Brain pericyte (primary cell): ENCODE results near the gene SLC35F1.

Experiments
- DNase-seq: peaks from one replicate; pipeline ENCODE4 v3.0.0-alpha.2; 2012; ENCODE audit warnings: low read depth, low spot score

SLC35F1 gene

DNA sequence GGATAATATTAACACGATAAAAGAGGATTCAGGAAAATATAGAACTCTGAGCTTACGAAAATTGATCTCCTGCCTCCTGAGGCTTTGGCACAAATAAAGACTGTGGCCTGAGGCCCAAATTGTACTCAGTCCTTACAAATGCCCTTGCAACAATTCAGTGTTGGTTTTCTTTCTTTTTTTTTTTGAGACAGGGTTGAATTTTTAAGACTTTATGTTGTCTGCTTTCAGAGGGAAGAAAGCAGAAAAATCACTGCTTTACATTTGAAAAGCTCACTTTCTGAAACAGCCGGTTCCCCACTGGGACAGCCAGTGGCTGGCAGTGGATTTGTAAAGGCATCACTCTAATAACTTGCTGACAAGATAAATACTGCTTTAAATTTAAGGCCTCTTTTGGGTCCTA, 290.5 kb downstream of the SLC35F1 start:
- no peak for DNase-seq

- DNase-seq = peak; percentile 52
Observed at GRCh38 chr6:118198746-118199145, 291.7 kb downstream of the SLC35F1 start.

- DNase-seq = no peak
Observed at GRCh38 chr6:118200160-118200559, 293.1 kb downstream of the SLC35F1 start.

DNA sequence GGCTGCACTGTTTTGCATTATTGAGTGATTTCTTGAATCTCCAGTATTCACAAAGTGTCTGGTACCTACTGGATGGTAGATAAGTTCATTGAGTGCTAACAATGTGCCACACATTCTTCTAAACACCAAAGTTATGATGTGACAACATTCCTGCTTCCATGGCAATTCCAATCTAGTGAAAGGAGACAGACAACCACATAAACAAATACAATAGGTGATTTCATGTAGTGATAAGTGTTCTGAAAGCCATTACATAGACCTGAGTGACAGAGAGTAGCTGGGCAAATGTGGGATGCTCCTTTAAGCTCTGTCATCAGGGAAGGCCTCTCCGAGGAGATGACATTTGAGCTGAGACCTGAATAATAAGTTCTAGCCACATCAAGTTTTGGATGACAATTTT, 295.5 kb downstream of the SLC35F1 start:
- no peak for DNase-seq

- DNase-seq = no peak
Observed at GRCh38 chr6:118203545-118203944, 296.5 kb downstream of the SLC35F1 start.

DNA sequence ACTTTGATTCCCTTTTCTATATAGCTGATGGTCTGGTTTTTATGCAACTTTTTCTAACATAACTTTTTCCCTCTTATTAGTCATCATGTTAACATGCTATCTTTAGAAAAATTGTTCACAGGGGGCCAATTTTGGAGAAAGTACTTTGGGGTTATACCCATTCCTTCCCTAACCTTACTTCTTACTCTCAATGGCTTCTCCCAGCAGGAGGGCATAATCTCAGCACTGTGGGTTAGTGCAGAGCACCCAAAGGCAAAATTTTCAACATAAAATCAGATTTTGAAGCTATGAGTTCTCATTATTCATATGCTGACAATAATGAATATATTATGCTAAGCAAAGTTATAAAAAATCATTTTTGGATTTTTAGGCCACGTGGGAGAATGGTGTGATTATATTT, 299.2 kb downstream of the SLC35F1 start:
- no peak for DNase-seq

- DNase-seq = no peak
Observed at GRCh38 chr6:118207947-118208346, 300.9 kb downstream of the SLC35F1 start.

DNA sequence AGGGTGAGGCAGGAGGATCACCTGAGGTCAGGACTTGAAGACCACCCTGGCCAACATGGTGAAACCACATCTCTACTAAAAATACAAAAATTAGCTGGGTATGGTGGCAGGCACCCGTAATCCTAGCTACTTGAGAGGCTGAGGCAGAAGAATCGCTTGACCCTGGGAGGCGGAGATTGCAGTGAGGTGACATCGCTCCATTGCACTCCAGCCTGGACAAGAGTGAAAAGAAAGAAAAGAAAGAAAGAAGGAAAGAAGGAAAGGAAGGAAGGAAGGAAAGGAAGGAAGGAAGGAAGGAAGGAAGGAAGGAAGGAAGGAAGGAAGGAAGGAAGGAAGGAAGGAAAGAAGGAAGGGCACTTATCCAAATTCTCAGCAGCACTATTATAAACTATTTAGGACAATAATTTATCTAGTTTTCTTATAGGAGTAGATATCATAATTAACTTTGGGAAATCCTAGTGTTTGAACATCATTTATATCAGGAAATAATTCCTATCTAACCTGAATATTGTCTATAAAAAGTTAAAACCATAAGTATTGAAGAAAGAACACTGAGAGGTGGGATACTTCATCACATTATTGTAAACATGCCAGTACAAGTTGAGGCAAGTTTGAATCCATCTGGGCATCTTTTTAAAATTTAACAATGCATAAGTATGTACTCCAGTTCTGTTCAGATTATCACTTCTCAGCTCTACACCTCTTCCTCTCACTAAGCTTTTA, 305.5 kb downstream of the SLC35F1 start:
- no peak for DNase-seq

DNA sequence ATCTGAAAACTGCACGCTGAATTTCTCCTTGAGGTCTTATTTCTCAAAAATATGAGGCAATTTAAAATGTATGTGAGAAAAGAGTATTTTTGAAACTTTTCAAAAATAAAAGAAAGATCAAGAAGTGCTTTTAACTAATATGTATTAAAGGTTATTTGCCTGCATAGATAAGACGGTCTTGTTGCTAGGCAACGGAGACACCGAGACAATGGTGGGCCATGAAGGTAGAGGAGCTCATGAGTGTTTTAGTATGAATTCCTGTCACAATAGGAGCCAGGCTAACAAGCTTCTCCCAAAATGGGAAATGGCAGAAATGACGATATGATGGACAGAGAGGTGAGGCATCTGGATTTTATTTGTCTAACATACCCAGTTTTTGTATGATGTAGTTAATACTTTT, 308.2 kb downstream of the SLC35F1 start:
- no peak for DNase-seq

DNA sequence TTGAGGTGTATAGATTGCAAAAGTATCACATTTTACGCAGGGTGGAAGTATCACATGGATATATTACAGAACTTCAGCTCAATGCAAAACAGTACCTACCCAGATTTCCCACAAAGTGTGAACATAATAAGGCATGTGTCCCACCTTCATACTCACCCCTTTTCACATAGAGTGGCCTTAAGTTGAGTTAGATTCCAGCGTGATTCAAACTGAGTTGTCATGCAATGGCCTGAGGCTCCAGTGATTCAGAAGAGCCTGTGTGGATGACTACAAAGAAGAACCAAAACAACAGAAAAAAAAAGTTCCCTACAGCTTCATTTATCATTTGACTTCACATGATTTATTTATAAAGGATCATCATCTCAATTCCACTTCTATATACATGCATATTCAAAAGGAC, 309.7 kb downstream of the SLC35F1 start:
- DNase-seq = no peak

- DNase-seq = no peak
Observed at GRCh38 chr6:118218156-118218555, 311.1 kb downstream of the SLC35F1 start.

DNA sequence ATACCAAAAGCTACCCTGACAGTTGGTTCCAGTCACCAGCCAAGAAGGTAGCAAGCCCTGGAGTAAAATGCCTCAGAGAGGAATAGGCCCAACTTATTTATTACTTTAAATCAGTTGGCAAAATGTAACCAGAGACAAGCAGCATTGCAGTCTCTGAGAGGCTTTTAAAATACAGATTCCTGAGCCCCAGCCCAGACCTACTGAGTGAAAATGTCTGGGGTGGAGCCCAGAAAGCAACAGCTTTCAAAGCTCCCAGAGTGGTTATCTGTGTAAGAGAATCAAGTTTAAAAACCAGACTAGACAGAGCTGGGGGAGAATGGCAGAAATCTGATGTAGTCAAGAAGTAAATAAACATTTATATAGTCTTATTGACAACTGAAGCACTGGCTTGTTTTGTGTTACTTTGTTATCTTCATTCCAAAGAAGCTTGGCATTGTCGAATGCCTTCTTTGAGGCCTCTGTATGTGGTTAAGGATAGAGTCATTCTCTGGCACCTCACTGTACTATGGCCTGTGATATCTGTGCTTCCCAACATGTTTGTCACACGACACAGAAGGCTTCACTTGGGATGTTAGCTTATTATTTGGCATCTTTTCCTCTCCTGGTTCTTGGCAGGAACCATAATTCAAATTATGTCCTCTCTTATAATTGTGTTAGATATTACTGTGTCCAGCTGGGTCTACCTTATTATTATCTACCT, 313.5 kb downstream of the SLC35F1 start:
- no peak for DNase-seq

DNA sequence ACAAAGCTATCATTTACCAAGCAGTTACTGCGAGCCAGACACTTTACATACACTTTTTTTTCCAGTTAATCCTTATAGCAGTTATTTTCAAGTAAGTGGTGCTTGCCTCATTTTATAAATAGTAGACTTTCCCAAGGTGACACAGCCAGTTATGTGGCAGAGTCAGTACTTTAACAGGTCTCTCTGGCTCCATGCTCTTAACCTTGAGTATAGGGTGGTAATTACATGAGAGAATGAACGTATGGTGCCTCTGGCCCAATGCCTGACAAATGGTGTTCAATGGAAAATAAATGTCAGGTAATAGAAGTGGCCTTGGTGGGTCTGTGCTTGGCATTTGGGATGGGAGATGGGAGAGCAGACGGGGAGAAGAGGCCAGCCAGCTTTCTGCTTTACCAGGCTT, 316.3 kb downstream of the SLC35F1 start:
- DNase-seq = no peak

- no peak for DNase-seq
Observed at GRCh38 chr6:118228886-118229285, 321.8 kb downstream of the SLC35F1 start.

DNA sequence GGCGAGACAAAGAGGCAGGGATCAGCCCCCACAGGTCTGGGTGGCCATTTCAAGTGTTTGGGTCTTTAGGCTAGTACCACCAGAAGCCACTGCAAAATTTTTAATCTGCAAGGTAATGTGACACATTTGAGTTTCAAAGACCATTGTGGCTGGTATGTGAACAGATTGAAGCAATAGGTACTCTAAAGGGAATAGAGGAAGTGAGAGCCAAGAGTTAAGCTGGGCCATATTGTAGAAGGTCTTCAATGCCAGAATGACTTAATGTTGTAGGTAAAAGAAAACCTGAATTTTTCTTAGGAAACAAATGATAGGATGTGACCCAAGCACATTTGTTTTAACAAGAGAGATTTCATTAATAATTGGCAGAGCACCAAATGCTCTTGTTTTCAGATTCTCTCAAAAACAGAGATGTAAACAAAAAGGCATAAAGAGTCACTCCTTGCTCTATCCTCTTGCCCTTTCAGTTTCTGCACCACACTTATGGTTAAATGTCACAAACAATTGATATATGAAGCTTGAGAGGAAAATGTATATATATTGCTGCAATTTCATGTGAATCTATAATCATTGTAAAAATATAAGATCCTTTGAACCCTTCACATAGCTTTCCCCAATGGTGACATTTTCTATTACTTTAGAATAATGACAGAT, 333.9 kb downstream of the SLC35F1 start:
- no peak for DNase-seq

DNA sequence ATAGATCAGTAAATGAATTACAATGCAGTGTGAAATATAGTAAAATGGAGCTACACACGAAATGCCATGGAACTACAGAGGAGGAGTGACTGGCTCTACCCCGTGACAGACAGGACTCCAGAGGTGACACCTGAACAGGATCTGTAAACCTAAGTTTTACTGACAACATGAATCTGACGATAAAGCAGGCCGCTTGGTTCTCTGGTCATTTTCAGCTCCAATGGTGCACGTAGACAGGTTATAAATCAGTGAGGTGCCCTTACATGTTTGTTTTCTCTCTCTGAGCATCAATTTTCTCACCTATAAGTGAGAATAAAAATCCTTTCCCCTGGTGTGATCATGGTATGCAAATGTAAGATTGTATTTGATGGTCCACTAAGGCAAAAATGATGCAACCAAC, 339.3 kb downstream of the SLC35F1 start:
- no peak for DNase-seq

GRCh38 chr6:118248171-118248570, 341.1 kb downstream of the SLC35F1 start:
- no peak for DNase-seq

GRCh38 chr6:118249680-118250079, 342.6 kb downstream of the SLC35F1 start:
- DNase-seq = no peak

DNA sequence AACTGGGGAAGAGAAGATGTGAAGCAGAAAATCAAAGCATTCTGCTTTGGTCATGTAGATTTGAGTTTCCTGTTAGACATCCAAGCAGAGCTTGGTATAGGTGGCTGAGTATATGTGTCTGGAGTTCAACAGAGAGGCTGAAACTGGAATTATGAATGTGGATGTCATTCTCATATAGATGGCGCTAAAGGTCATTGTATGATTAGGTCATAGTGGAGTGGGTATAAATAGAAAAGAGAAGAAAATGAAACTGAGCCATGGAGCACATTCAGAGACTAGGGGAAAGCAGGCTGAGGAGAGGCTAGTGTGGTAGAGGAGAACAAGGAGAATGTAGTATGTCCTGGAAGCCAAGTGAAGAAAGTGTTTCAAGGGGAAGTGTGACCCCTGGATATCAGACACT, 345.4 kb downstream of the SLC35F1 start:
- DNase-seq = no peak

- DNase-seq = no peak
Observed at GRCh38 chr6:118253741-118254140, 346.7 kb downstream of the SLC35F1 start.

- no peak for DNase-seq
Observed at GRCh38 chr6:118260833-118261232, 353.8 kb downstream of the SLC35F1 start.

DNA sequence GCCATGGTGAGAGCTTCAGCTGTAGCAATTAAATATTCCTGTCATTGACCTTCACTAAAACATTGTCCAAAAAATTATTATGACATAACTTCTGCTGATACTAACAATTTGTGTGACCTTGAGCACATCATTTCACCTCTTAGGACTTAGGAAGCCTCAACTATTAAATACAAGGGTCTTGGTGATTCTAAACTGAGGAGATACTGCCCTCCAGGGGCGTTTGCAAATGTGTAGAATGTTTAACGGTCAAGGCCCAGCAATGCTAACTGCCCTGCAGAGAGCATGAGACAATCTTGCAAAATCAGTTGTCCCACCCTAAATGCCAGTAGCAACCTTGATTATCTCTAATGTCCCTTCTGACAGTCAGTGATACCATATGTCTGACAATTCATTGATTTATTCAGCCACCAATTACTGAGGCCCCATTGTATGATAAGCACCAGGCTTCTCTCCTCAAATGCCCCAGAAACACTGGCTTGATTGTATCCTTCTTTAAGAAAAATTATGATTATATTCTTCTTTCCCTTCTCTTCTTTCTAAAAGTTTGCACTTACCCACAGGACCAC, 356.9 kb downstream of the SLC35F1 start:
- no peak for DNase-seq

GRCh38 chr6:118269659-118270058, 362.6 kb downstream of the SLC35F1 start:
- DNase-seq = no peak
